GM12874 (cell line): ENCODE data around the gene NFATC3.

Source experiments
- CTCF ChIP-seq: IDR thresholded peaks from 2 replicates; pipeline ENCODE4 v1.5.1; 2011; ENCODE audit warnings: low read depth, mild to moderate bottlenecking, control low read depth, low read length, moderate library complexity; ENCODE audit not compliant: insufficient read depth

NFATC3 gene

GRCh38 chr16:68228652-68229051 lies 143.5 kb downstream of the NFATC3 start:
- no peak for TF ChIP-seq CTCF

DNA sequence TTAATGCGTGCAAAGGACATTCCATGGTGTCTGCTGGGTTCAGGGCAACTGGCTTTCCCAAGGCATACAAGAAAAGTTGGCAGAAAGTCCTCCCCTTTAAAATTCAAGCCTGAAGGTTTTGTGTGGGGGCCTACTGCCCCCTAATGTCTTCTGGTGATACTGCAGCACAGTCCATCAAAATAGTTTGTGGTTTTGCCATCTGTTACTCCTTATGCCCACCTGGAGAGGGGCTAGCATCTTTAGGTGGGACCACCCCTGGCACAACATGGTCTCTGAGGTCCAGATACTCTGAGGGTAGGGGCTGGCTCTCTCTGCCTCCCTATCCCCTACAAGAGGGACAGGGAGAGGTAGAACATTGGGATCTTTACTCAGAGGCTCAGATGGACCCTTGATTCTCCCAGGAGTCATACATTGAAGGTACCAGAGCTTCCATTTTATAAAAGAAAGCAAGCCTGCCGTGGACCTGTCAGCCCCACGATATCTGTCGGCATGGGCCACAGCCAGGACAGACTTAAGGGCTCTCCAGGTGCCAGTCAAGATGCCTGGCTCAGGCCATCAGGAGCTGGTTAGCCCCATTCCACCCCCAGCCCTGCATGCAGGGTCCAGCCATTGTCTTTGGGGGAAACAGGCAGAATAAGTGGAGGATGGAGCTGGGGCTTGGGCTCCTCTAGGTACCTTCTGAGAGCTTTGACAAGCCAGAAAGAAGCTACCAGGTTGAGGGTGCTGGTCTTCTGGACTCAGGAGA lies 144.4 kb downstream of the NFATC3 start:
- peak; percentile 76 for TF ChIP-seq CTCF

GRCh38 chr16:68230176-68230571 lies 145.0 kb downstream of the NFATC3 start:
- no peak for TF ChIP-seq CTCF

- no peak for TF ChIP-seq CTCF
Measured at GRCh38 chr16:68230956-68231355, 145.8 kb downstream of the NFATC3 start.

GRCh38 chr16:68231384-68232136 lies 146.4 kb downstream of the NFATC3 start:
- TF ChIP-seq CTCF = no peak

DNA sequence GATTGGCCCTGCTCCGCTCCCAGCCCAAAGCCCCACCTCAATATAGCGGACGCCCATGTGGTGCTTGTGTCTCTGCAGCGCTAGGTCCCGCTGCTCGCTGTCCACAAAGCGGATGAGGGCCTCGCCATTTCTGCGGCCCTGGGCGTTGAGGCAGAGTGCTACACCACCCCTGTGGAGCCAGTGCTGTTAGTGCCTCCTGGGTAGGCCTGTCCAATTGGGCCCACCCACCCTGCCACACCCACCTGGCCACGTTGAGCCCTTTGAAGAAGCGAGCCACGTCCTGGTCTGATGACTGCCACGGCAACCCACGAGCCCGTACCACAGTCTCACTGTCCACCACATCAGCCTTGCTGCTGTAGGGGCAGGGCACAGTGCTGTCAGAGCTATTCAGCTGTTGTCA lies 147.2 kb downstream of the NFATC3 start:
- no peak for TF ChIP-seq CTCF

DNA sequence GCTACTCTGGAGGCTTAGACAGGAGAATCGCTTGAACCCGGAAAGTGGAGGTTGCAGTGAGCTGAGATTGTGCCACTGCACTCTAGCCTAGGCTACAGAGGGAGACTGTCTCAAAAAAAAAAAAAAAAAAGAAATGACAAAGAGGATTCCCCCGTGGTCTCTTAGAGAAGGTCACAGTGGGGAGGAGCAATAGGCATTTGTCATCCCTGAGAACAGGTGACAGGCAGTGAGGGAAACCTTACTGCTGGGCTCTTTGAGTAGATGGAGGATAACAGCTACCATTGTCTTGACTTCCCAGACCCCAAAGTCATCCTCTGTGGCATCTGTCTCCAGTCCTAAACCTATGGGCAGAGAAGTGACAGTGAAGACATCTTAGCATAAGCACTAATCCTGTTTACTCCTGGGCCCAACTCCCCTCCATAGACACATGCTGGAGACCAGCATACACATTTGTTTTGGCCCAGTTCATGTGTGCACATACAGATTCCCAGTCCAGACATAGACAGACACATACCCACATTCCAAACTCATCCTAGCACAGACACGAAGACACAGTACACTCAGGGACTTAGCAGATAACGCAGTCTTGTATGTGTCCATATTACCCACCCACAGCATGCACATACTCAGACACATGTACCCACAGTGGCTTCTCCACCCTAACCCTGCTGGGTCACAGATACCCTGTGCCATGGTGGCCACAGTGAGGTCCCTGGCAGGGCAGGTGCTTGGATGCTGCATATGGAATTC lies 148.1 kb downstream of the NFATC3 start:
- TF ChIP-seq CTCF = no peak
